LNCaP clone FGC (cell line): ENCODE data around the gene SERPINB13.

Experiments
- DNase-seq: peaks from one replicate; pipeline ENCODE4 v3.0.0-alpha.2; 2011; ENCODE audit warnings: low read depth
- H3K4me3 ChIP-seq: 2 replicates; pipeline ENCODE4 v1.5.1; 2011; ENCODE audit warnings: mild to moderate bottlenecking, low read depth, low read length, control low read depth
- TF ChIP-seq, protein P1 (sequence below): IDR thresholded peaks from 2 replicates; pipeline ENCODE4 v1.5.1; 2012; ENCODE audit warnings: mild to moderate bottlenecking; ENCODE audit not compliant: control insufficient read depth, insufficient read depth; ENCODE audit errors: extremely low read depth

Gene SERPINB13

DNA sequence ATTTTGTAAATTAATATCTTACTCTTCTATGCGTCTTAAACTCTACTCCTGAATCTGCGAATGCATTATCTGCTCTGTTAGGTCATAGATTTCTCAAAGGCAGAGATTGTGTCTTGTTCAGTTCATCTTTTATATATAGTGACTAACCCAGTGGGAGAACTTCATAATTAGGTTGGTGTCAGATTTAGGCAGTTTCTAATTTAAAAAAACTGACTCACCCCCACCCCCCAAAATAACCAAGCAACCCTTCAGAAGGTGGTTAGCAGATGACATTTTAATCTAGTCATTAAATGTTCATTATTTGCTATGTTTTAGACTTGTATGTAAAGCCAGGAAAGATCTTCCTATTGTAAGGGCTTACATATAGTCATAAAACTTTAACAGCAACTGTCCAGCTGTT, 34.6 kb upstream of the SERPINB13 start:
- DNase-seq: no peak
- H3K4me3 ChIP-seq: no peak overlapping the region
- TF ChIP-seq, protein P1, sequence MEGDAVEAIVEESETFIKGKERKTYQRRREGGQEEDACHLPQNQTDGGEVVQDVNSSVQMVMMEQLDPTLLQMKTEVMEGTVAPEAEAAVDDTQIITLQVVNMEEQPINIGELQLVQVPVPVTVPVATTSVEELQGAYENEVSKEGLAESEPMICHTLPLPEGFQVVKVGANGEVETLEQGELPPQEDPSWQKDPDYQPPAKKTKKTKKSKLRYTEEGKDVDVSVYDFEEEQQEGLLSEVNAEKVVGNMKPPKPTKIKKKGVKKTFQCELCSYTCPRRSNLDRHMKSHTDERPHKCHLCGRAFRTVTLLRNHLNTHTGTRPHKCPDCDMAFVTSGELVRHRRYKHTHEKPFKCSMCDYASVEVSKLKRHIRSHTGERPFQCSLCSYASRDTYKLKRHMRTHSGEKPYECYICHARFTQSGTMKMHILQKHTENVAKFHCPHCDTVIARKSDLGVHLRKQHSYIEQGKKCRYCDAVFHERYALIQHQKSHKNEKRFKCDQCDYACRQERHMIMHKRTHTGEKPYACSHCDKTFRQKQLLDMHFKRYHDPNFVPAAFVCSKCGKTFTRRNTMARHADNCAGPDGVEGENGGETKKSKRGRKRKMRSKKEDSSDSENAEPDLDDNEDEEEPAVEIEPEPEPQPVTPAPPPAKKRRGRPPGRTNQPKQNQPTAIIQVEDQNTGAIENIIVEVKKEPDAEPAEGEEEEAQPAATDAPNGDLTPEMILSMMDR: no peak

DNA sequence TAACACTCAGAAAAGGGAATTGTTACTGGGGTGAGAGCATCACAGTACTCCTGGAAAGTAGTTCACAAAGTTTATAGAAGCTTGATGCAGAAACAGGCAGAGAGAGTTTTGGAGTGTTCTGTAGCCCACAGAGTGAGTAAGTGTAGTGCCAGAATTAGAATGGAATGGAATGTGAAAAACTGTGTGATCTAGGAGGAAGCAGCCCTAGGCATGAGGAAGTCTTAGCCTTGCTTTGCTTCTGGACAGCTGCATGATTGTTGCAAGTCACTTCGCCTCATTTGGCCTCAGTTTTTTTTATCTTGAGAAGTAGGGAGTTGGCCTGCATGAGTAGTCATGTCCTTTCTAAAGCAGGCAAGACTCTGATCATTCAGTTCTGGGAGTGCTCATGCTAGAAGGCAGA, 34.1 kb upstream of the SERPINB13 start:
- no peak overlapping the region for H3K4me3 ChIP-seq
- TF ChIP-seq, protein P1: no peak
- DNase-seq: no peak

DNA sequence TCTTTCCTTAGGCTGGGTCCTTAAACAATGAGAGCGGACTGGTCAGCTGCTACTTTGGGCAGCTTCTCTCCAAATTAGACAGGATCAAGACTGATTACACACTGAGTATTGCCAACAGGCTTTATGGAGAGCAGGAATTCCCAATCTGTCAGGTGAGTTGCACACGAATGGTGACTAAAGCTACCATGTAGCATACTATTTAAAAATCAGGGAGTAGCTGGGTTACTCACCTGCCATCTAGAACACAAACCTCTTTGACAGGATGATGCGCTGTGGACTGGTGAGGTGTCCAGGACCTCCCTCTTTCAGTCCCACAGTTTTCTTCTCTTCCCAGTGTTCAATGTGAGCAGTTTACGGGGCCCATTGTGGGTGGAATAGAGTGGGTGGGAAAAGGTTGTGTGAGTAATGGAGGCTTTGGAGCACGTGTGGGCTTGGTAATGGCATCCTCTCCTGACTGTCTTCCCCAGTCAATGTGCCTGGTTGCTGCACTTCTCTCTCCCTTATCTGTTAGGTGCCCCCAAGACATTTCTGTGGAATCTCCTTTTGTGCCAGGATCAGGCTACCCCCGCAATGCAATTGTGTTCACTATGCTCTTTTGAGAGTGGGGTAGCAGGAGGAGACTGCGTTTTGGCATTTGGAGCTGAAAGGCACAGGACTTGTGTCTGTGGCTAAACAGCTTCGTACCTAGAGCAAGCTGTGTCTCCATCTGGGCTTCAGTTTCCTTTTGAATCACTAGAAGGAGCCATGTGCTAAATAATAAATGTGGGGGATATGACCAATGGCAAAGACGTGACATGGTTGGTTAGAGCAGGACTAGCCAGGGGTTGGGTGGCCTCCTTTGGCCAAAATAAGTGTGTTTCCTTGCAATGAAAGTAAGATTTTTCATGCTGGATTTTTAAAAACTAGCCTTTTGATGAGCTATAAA, 27.3 kb upstream of the SERPINB13 start:
- no peak overlapping the region for H3K4me3 ChIP-seq
- TF ChIP-seq, protein P1: no peak
- no peak for DNase-seq

DNA sequence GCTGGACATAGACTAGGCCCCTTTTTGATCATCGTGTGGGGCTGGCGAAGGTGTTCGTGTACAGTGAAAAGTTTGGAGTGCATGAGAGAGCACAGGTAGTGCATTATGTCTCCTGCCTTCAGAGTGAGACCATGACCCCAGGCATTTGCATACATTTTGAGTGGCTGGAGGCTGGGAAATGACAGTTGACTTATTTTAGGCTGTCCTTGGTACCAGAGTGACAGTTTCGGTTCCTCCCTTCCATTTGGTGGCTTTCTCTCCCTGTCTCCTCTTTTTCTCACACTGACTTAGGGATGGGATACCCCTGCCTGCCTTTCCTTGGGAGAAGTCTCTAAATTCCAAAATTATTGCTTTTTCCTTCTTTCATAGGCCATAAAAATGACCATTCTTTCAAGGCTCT, 24.9 kb upstream of the SERPINB13 start:
- no peak overlapping the region for H3K4me3 ChIP-seq
- no peak for DNase-seq
- TF ChIP-seq, protein P1: no peak

DNA sequence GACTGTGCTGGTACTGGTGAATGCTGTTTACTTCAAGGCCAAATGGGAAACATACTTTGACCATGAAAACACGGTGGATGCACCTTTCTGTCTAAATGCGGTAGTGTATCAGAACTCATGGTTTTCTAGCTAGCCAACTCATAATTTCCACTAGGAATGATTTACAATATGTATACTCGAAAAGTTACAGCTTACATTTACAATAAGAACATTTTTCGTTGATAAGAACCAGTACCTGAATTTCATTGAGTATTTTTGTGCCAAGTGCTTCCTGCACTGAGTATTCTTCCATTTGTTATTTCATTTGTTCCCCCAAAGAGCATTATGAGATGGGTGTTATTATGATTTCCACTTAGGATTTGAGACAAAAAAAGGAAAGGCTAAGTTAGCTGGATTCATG, 23.1 kb upstream of the SERPINB13 start:
- no peak for DNase-seq
- TF ChIP-seq, protein P1: no peak

DNA sequence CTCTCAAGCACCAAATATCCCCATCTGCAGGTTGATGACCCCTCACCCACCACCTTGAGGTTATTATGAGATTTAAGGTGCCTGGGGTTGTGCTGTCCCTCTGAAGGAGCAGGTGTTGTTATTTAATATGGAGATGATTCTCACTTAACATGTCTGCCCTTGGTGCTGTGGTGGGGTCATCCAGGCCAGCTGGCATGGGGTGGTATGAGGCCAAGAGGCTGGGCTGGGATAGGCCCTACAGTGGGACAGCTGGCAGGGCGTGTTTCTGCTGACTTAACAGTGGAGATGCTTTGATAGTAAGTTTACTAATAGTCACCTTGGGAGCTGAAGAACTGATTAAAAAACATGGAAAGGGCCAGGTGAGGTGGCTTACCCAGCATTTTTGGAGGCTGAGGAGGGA, 22.6 kb upstream of the SERPINB13 start:
- DNase-seq: no peak
- TF ChIP-seq, protein P1: no peak
- no peak overlapping the region for H3K4me3 ChIP-seq

More for the DNA sequence above, 23.1 kb upstream of the SERPINB13 start:
- no peak overlapping the region for H3K4me3 ChIP-seq
